GM18526 (cell line): Measurements from ENCODE around the gene MMP17.

Experiments
- POLR2A ChIP-seq: IDR thresholded peaks from 3 replicates; pipeline ENCODE4 v1.6.1; 2011; ENCODE audit not compliant: insufficient read length; ENCODE audit errors: extremely low read depth

Gene MMP17

DNA sequence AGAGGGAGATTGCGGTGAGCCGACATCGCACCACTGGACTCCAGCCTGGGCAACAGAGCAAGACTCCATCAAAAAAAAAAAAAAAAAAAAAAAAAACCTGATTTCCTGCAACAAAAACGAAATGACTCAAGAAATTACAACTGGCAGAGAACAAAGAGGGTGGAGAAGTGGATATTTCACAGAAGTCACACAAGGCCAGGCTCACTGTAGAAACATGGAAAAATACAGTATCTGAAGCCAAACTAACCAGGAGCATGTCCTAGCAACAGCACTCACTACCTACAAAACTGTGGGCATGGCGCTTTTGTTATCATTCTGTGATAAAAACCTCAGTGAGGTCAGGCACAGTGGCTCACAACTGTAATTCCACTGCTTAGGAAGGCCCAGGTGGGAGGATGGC is 11.7 kb upstream of the MMP17 start:
- no peak for TF ChIP-seq POLR2A

GRCh38 chr12:131817241-131817640 is 11.0 kb upstream of the MMP17 start:
- TF ChIP-seq POLR2A = no peak

GRCh38 chr12:131818821-131819585 is 9.2 kb upstream of the MMP17 start:
- TF ChIP-seq POLR2A = no peak

DNA sequence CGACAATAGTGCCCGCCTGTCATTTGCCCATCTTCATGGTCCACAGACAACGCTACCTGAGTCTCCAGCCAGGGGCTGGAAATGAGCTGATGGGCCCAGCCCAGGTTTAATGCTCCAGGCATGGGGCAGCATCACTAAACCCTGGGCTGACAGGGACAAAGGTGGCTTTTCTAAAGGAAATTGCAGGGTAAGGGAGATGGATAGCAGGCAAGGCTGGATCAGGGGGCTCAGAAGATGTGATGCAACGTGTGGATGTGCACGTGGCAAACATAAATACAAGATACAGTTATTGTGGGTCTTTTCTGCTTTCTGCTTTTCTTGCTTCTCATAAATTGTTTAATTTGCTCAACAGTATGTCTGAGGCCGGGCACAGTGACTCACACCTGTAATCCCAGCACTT is 3.7 kb upstream of the MMP17 start:
- no peak for TF ChIP-seq POLR2A

GRCh38 chr12:131825146-131825892 is 2.9 kb upstream of the MMP17 start:
- TF ChIP-seq POLR2A = no peak

- no peak for TF ChIP-seq POLR2A
Observed at GRCh38 chr12:131826097-131826928, 1.9 kb upstream of the MMP17 start.

DNA sequence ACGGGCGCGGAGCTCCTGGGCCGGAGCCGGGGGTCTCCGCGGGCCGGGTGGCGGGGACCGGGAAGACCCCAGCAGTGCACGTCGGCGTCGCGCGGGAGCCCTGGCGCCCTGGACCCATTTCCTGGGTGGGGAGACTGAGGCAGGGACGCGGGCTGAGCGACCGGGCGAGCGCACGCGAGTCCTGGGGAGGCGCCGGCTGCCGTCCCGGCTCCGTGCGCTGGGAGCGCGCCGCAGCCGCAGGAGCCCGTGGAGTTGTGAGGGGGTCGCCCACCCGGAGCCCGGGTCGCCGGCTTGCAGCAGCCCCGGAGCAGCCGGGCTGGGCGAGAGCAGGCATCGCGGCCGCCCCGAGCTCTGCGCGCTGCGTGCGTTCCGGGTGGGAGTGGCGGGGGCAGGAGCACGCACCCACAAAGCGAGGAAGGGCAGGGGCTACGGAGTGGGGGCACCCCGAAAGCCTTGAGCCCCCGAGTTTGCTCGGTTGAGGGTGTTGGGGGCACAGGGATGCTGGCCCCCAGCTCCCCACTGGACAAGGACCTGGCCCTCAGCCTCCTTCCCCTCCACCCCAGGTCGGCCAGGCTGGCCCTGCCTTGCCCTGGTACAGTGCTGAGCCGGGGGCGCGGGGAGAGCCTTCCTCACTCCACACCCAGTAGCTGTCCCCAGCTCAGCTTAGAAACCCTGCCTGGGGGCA is 620 bp downstream of the MMP17 start:
- TF ChIP-seq POLR2A = no peak

- no peak for TF ChIP-seq POLR2A
Observed at GRCh38 chr12:131829356-131829747, 1.2 kb downstream of the MMP17 start.

DNA sequence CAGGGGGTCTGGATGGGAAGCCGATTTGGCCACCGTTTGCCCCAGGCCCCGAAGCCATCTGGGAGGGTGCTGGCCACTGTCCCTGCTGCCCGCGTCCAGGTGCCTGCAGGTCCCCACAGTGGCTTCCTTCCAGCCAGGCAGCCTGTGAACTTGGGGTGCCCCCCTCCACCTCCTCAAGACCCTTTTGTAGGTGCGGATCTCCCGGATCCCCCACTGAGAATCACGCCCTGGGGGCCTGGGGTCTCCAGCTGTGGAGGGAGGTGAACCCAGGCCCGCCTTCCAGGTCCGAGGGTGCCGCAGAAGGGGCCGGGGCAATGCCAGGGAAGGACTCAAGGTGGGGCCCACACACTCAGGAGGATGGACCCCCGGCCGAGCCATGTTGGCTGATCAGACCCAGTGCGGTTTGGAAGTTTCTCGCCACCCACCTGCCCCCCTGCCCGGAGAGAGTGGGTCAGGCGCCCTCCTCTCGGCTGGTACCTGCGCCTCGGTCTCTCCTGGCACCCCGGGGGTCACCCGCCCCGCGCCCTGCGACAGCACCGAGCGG is 1.7 kb downstream of the MMP17 start:
- TF ChIP-seq POLR2A = no peak

DNA sequence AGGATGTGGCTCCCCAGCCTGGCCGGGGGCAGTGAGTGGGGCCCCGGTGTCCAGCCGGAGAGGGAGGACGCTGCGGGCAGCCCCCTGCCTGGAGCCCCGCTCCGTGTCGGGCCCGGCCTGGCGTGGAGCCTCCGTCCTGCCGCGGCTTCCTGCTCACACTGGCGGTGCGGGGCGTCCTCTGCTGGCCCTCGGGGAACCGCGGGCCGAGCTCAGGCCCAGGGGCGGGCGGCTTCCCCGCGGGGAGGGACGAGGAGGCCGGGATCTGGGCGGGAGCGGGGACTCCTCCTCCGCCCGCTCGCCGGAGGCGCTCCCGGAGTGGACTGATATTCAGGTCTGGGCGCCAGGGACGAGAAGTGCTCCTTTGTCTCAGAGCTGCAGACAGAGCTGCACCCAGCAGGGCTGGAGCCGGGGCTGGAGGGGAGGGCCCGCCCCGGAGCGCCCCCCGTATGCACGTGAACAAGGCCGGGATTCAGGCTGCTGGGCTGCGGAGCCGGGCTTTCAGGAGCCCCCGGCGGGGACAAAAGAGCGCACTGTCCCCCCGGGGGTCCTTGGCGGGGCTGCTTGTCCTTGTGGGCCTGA is 2.2 kb downstream of the MMP17 start:
- TF ChIP-seq POLR2A = no peak

DNA sequence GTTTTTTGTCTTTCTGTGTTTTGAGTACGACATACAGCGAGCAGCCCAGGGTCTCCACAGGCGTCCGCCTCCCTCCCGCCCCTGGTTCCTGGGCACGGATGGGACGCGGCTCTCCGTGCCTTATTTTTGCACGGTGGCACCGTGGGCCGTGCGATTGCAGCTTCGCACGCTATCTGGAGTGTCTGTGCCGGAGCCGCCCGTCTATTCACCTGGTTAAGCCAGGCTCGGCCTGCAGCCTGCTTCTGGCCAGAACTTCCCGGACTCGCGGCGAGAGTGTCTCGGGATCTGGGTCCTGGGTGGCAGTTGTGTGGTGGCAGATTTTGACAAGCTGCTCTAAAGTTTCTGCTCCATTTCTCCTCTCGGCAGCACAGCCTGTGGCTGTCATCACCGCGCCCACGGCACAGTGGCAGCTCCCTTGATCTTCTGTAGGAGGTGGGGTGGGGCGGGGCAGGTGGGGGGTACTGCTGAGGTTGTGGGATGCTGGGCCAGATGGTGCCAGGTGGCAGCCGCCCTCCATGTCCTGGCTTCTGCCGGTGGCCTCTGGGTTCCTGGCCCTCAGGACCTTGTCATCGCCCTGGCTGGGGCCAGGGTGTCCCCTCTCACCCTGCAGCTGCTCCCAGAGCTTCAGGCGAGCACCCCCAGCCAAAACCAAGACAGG is 2.9 kb downstream of the MMP17 start:
- TF ChIP-seq POLR2A = no peak

DNA sequence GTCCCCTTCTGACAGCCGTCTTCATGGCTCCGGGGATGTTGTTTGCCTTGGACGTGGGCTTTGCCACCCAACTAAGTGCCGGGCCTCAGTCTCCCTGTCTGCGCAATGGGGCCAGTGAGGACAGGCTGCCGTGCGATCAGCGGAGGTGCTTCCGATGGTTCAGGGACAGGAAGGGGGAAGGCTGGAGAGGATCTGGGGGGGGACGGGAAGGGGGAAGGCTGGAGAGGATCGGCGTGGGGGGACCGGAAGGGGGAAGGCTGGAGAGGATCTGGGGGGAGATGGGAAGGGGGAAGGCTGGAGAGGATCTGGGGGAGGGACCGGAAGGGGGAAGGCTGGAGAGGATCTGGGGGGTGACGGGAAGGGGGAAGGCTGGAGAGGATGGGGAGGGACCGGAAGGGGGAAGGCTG is 3.4 kb downstream of the MMP17 start:
- no peak for TF ChIP-seq POLR2A

GRCh38 chr12:131832321-131833231 is 4.4 kb downstream of the MMP17 start:
- TF ChIP-seq POLR2A = no peak

DNA sequence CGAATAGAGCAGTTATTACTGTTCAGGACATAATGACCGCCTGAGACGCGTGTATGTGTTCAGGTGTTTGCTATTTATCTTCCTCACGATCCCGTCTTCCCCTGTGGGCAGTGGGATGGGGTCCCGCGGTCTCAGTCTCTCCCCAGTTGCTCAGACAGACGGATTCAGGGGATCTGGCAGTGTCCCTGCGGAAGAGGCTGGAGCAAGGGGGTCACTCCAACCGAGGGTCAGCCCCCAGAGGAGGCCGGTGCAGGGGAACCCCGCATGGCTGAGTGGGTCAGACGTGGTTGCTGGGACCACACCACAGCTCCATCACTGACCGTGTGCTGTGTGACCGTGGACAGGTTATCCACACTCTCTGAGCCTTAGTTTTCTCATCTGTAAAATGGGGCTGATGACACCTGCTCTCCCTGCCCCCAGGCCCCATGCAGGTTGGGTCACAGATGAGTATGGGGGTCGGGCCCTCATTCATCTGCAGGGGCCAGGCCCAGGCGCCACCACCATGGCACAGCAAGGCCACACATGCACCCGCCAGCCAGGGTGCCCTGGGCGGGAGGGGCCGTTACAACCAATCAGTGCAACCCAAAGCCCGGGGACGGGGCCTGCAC is 5.2 kb downstream of the MMP17 start:
- TF ChIP-seq POLR2A = no peak
